T47D (cell line): ENCODE measurements around the gene C2orf76.
A peak's percentile ranks its signal among the peaks of the same experiment; 100 is the strongest.
"Not testable (repeated sequence)": the region's sequence is repeated elsewhere in the genome, so short reads cannot be mapped to it uniquely, and the experiment has no call there.

Source experiments
- DNase-seq, 2 experiments: peaks; one replicate each; pipeline versions ENCODE4 v3.0.0 to v3.0.0-alpha.2; 2011 to 2012; ENCODE audit warnings: low read depth in 1 of 2, low spot score in 1 of 2
- JUND ChIP-seq: IDR thresholded peaks from 2 replicates; pipeline ENCODE4 v1.6.1; 2012; ENCODE audit warnings: low read depth
- in situ Hi-C: cut with HindIII; loops from 2 replicates; pipeline ENCODE4 v1.10.0; 2016; ENCODE audit warnings: low sequenced_read_pairs, low pct_unique_long_range_greater_than_20kb

C2orf76 gene

GRCh38 chr2:119280680-119281079, 86.0 kb downstream of the C2orf76 start:
- no peak for DNase-seq
- no peak for TF ChIP-seq JUND
- in situ Hi-C loops = no loop called here

- DNase-seq = no peak
- no peak for TF ChIP-seq JUND
- in situ Hi-C loops = no loop called here
These were observed 87.0 kb downstream of the C2orf76 start for GRCh38 chr2:119279666-119280065.

- in situ Hi-C loops = no loop called here
- TF ChIP-seq JUND = no peak
- DNase-seq = no peak
These were observed 87.7 kb downstream of the C2orf76 start for GRCh38 chr2:119278946-119279345.

GRCh38 chr2:119278385-119278784, 88.2 kb downstream of the C2orf76 start:
- DNase-seq, in situ Hi-C loops: not testable (repeated sequence)

- no peak for TF ChIP-seq JUND
- no peak for DNase-seq
- in situ Hi-C loops = no loop called here
These were observed 89.8 kb downstream of the C2orf76 start for GRCh38 chr2:119276864-119277263.

- TF ChIP-seq JUND = no peak
- DNase-seq = no peak
- in situ Hi-C loops = no loop called here
These were observed 99.0 kb downstream of the C2orf76 start for GRCh38 chr2:119267604-119268003.

- TF ChIP-seq JUND = no peak
- DNase-seq = no peak
- in situ Hi-C loops = no loop called here
These were observed 100.5 kb downstream of the C2orf76 start for GRCh38 chr2:119266091-119266589.

GRCh38 chr2:119265693-119266066, 101.0 kb downstream of the C2orf76 start:
- TF ChIP-seq JUND = no peak
- in situ Hi-C loops = no loop called here
- no peak for DNase-seq

GRCh38 chr2:119264781-119265692, 101.6 kb downstream of the C2orf76 start:
- in situ Hi-C loops = no loop called here
- DNase-seq = peak; percentile 62 to 64
- no peak for TF ChIP-seq JUND

GRCh38 chr2:119263656-119264055, 103.0 kb downstream of the C2orf76 start:
- in situ Hi-C loops = no loop called here
- DNase-seq = no peak
- no peak for TF ChIP-seq JUND

GRCh38 chr2:119263025-119263424, 103.6 kb downstream of the C2orf76 start:
- in situ Hi-C loops = no loop called here
- TF ChIP-seq JUND = no peak
- no peak for DNase-seq

GRCh38 chr2:119261493-119262225, 105.0 kb downstream of the C2orf76 start:
- TF ChIP-seq JUND = no peak
- no peak for DNase-seq
- in situ Hi-C loops = no loop called here

- in situ Hi-C loops = no loop called here
- DNase-seq = no peak
These were observed 105.8 kb downstream of the C2orf76 start for GRCh38 chr2:119260646-119261492.

More at GRCh38 chr2:119260646-119261492, 105.8 kb downstream of the C2orf76 start:
- no peak for TF ChIP-seq JUND
